Measurements from ENCODE around the gene GPATCH11.

DNA sequence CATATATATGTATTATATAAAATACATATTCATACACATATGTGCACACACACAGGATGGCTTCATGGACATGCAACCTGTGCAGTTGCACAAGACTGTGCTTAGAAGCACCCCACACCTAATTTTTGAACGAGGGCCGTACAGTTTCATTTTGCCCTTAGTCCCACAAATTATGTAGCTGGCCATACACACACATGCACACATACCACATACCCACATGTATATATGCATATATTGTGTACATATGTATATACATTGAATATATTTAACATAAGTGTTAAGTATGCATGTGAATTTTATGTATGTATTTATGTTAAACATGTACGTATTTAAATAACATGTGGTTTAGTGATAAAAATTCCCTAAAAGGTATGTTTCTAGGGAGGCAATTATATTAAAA lies 18.3 kb downstream of the GPATCH11 start:
- TF ChIP-seq, protein P1, sequence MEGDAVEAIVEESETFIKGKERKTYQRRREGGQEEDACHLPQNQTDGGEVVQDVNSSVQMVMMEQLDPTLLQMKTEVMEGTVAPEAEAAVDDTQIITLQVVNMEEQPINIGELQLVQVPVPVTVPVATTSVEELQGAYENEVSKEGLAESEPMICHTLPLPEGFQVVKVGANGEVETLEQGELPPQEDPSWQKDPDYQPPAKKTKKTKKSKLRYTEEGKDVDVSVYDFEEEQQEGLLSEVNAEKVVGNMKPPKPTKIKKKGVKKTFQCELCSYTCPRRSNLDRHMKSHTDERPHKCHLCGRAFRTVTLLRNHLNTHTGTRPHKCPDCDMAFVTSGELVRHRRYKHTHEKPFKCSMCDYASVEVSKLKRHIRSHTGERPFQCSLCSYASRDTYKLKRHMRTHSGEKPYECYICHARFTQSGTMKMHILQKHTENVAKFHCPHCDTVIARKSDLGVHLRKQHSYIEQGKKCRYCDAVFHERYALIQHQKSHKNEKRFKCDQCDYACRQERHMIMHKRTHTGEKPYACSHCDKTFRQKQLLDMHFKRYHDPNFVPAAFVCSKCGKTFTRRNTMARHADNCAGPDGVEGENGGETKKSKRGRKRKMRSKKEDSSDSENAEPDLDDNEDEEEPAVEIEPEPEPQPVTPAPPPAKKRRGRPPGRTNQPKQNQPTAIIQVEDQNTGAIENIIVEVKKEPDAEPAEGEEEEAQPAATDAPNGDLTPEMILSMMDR (conservative IDR thresholded peaks at IDR 0.05 in 1 of 2, IDR thresholded peaks at IDR 0.05 in 1 of 2; ENCODE audit: extremely low read depth in 1 of 2, insufficient read depth in 1 of 2, low read depth in 1 of 2, low read length in 2 of 2), result no peak
- TF ChIP-seq EZH2 (IDR thresholded peaks at IDR 0.05; ENCODE audit: borderline replicate concordance, low read length), result no peak

All from mammary epithelial cell (primary cell).